K562 (cell line): ENCODE measurements around the gene SNRPB. TPM values are rescaled to one million over a fixed set of nuclear protein-coding genes. Genes with fewer than 3 reads are reported as not detected.

ENCODE experiments used
- BACH1 ChIP-seq: fragments of 200-800 bp; sonication (Bioruptor generic); IDR thresholded peaks from 2 replicates; pipeline ENCODE4 v1.6.1; 2016; ENCODE audit warnings: missing genetic modification characterization, missing compliant biosample characterization
- BMI1 ChIP-seq: fragments of 150-350 bp; IDR thresholded peaks from 2 replicates; pipeline ENCODE4 v1.6.1; 2014; ENCODE audit warnings: low read length
- GATAD2A ChIP-seq: fragments of 450-650 bp; IDR thresholded peaks from 2 replicates; pipeline ENCODE4 v1.6.1; 2017
- HNRNPK ChIP-seq: fragments of 200-400 bp; formaldehyde crosslinking; IDR thresholded peaks from one replicate; pipeline ENCODE4 v1.6.1; 2018; ENCODE audit warnings: mild to moderate bottlenecking, low read depth, low read length; ENCODE audit not compliant: poor library complexity, severe bottlenecking
- L3MBTL2 ChIP-seq: fragments of 450-650 bp; IDR thresholded peaks from 2 replicates; pipeline ENCODE4 v1.6.1; 2016; ENCODE audit warnings: mild to moderate bottlenecking, moderate library complexity
- NR2C1 ChIP-seq, 2 experiments: fragments of 450-650 bp; IDR thresholded peaks; 2 replicates each; pipeline ENCODE4 v1.6.1; 2017; ENCODE audit warnings: mild to moderate bottlenecking in 2 of 2, antibody characterized with exemption in 1 of 2, inconsistent platforms in 1 of 2, missing compliant biosample characterization in 1 of 2, missing genetic modification characterization in 1 of 2
- SIN3A ChIP-seq, 2 experiments: fragments of 150-350 bp in 1 of 2; IDR thresholded peaks; 2 replicates each; pipeline ENCODE4 v1.6.1; 2011 to 2016; ENCODE audit warnings: borderline replicate concordance in 2 of 2, low read depth in 2 of 2, low read length in 2 of 2, mild to moderate bottlenecking in 2 of 2, moderate library complexity in 2 of 2; ENCODE audit not compliant: control insufficient read depth in 1 of 2
- U2AF1 ChIP-seq: fragments of 200-400 bp; formaldehyde crosslinking; optimal IDR thresholded peaks from 2 replicates; pipeline ENCODE3; 2017; ENCODE audit warnings: mild to moderate bottlenecking, low read depth, low read length, moderate library complexity
- ZFX ChIP-seq: sonication (generic); formaldehyde crosslinking; IDR thresholded peaks from 2 replicates; pipeline ENCODE4 v1.8.0; 2022; ENCODE audit warnings: mild to moderate bottlenecking, missing genetic modification reagents, moderate library complexity
- ZNF224 ChIP-seq: sonication (generic); formaldehyde crosslinking; IDR thresholded peaks from 2 replicates; pipeline ENCODE4 v1.8.0; 2022; ENCODE audit warnings: mild to moderate bottlenecking, missing genetic modification reagents
- ZNF263 ChIP-seq: sonication (generic); formaldehyde crosslinking; IDR thresholded peaks from 2 replicates; pipeline ENCODE4 v1.8.0; 2022; ENCODE audit warnings: mild to moderate bottlenecking, missing genetic modification reagents, borderline replicate concordance
- ZNF316 ChIP-seq: fragments of 450-650 bp; IDR thresholded peaks from 2 replicates; pipeline ENCODE4 v1.6.1; 2016
- polyA plus RNA-seq, 8 experiments: library from polyadenylated mRNA; depleted of rRNA in 4 of 8; stranded (reverse) in 5 of 8; unstranded in 3 of 8; fragments of >200 nt; fragmentation: Nextera tagmentation in 2 of 8; fragmentation: Illumina TruSeq in 1 of 8; extraction: Ambion mirVana in 2 of 8; extraction: Trizol in 1 of 8; gene quantifications; 2 replicates each; pipeline versions ENCODE4 v1.2.1 to v1.2.3, GENCODE V29; 2011 to 2014; ENCODE audit warnings: inconsistent platforms in 1 of 8, missing spikeins in 1 of 8
- total RNA-seq, 7 experiments: library from RNA; depleted of rRNA in 6 of 7; stranded (reverse); fragments of >200 nt in 6 of 7; fragmentation: Illumina TruSeq in 2 of 7; extraction: Trizol in 2 of 7; gene quantifications; 2 replicates each; pipeline versions ENCODE4 v1.2.1 to v1.2.3, GENCODE V29; 2011 to 2021; ENCODE audit warnings: low replicate concordance in 1 of 7
- TF ChIP-seq, protein P1 (sequence below): fragments of 450-650 bp; IDR thresholded peaks from 2 replicates; pipeline ENCODE4 v1.6.1; 2016; ENCODE audit warnings: borderline replicate concordance
- TF ChIP-seq, protein P2 (sequence below): fragments of 450-650 bp; IDR thresholded peaks from 2 replicates; pipeline ENCODE4 v1.6.1; 2016; ENCODE audit warnings: mild to moderate bottlenecking, moderate library complexity

SNRPB gene
- total and polyA plus RNA-seq, 9 of the 15 experiments (the other 6 are each of a cell fraction or from before 2014, with no cell fraction given) = 13.1 to 615 (median 266) TPM

DNA sequence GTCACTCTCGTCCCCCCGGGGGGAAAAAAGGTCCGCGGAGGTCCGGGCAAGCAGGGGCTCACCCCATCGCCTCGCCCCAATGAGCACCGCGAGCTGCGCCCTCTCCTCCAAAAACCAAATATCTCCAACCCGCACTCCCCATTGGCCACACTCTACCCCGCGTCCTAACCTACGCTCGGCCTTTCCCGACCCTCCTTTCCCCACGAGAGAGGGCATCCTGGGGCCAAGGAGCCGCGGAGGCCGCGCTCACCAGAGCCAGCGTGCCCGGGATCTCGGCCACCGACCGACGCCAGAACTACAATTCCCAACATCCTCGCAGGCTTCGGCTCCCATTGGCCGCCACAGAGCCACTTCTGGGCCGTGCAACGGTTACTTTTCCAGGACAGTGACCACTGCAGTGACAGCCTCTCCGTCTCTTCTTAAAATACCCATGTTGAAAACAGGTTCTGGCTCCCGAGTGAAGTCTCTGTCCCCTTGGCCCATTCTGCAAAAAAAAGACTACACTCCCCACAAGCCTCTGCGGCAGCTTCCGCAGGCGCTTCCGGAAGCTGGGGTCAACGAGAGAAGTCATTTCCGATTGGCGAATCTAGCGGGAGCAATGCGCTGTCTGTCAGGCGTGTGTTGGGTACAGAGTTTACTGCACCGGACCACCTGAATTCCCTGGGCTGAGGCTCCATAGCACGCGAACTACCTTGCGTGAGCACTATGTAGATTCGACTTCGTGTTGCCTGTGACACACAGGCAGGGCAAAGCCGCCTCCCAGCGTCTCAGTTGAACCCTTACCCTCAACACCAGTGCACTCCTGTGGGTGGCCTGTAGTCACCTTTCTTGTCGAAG lies 38.3 kb upstream of the SNRPB start, which contains the start of gene ZNF343 (continued):
- peak; percentile 97 for TF ChIP-seq NR2C1 (IDR thresholded peaks at IDR 0.05)
- TF ChIP-seq NR2C1 (tag; IDR thresholded peaks at IDR 0.05) = peak; percentile 98
- TF ChIP-seq U2AF1 = no peak
- no peak for TF ChIP-seq SIN3A (IDR thresholded peaks at IDR 0.05; ENCODE audit: borderline replicate concordance in 2 of 2, control insufficient read depth in 1 of 2, low read depth in 2 of 2, low read length in 2 of 2)
- no peak for TF ChIP-seq ZNF224 (CRISPR knock-in tag)
- TF ChIP-seq L3MBTL2 = peak; percentile 83
- no peak for TF ChIP-seq BMI1
- TF ChIP-seq GATAD2A = no peak
- no peak for TF ChIP-seq ZNF316
- TF ChIP-seq, protein P1, sequence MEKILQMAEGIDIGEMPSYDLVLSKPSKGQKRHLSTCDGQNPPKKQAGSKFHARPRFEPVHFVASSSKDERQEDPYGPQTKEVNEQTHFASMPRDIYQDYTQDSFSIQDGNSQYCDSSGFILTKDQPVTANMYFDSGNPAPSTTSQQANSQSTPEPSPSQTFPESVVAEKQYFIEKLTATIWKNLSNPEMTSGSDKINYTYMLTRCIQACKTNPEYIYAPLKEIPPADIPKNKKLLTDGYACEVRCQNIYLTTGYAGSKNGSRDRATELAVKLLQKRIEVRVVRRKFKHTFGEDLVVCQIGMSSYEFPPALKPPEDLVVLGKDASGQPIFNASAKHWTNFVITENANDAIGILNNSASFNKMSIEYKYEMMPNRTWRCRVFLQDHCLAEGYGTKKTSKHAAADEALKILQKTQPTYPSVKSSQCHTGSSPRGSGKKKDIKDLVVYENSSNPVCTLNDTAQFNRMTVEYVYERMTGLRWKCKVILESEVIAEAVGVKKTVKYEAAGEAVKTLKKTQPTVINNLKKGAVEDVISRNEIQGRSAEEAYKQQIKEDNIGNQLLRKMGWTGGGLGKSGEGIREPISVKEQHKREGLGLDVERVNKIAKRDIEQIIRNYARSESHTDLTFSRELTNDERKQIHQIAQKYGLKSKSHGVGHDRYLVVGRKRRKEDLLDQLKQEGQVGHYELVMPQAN = no peak
- TF ChIP-seq, protein P2, sequence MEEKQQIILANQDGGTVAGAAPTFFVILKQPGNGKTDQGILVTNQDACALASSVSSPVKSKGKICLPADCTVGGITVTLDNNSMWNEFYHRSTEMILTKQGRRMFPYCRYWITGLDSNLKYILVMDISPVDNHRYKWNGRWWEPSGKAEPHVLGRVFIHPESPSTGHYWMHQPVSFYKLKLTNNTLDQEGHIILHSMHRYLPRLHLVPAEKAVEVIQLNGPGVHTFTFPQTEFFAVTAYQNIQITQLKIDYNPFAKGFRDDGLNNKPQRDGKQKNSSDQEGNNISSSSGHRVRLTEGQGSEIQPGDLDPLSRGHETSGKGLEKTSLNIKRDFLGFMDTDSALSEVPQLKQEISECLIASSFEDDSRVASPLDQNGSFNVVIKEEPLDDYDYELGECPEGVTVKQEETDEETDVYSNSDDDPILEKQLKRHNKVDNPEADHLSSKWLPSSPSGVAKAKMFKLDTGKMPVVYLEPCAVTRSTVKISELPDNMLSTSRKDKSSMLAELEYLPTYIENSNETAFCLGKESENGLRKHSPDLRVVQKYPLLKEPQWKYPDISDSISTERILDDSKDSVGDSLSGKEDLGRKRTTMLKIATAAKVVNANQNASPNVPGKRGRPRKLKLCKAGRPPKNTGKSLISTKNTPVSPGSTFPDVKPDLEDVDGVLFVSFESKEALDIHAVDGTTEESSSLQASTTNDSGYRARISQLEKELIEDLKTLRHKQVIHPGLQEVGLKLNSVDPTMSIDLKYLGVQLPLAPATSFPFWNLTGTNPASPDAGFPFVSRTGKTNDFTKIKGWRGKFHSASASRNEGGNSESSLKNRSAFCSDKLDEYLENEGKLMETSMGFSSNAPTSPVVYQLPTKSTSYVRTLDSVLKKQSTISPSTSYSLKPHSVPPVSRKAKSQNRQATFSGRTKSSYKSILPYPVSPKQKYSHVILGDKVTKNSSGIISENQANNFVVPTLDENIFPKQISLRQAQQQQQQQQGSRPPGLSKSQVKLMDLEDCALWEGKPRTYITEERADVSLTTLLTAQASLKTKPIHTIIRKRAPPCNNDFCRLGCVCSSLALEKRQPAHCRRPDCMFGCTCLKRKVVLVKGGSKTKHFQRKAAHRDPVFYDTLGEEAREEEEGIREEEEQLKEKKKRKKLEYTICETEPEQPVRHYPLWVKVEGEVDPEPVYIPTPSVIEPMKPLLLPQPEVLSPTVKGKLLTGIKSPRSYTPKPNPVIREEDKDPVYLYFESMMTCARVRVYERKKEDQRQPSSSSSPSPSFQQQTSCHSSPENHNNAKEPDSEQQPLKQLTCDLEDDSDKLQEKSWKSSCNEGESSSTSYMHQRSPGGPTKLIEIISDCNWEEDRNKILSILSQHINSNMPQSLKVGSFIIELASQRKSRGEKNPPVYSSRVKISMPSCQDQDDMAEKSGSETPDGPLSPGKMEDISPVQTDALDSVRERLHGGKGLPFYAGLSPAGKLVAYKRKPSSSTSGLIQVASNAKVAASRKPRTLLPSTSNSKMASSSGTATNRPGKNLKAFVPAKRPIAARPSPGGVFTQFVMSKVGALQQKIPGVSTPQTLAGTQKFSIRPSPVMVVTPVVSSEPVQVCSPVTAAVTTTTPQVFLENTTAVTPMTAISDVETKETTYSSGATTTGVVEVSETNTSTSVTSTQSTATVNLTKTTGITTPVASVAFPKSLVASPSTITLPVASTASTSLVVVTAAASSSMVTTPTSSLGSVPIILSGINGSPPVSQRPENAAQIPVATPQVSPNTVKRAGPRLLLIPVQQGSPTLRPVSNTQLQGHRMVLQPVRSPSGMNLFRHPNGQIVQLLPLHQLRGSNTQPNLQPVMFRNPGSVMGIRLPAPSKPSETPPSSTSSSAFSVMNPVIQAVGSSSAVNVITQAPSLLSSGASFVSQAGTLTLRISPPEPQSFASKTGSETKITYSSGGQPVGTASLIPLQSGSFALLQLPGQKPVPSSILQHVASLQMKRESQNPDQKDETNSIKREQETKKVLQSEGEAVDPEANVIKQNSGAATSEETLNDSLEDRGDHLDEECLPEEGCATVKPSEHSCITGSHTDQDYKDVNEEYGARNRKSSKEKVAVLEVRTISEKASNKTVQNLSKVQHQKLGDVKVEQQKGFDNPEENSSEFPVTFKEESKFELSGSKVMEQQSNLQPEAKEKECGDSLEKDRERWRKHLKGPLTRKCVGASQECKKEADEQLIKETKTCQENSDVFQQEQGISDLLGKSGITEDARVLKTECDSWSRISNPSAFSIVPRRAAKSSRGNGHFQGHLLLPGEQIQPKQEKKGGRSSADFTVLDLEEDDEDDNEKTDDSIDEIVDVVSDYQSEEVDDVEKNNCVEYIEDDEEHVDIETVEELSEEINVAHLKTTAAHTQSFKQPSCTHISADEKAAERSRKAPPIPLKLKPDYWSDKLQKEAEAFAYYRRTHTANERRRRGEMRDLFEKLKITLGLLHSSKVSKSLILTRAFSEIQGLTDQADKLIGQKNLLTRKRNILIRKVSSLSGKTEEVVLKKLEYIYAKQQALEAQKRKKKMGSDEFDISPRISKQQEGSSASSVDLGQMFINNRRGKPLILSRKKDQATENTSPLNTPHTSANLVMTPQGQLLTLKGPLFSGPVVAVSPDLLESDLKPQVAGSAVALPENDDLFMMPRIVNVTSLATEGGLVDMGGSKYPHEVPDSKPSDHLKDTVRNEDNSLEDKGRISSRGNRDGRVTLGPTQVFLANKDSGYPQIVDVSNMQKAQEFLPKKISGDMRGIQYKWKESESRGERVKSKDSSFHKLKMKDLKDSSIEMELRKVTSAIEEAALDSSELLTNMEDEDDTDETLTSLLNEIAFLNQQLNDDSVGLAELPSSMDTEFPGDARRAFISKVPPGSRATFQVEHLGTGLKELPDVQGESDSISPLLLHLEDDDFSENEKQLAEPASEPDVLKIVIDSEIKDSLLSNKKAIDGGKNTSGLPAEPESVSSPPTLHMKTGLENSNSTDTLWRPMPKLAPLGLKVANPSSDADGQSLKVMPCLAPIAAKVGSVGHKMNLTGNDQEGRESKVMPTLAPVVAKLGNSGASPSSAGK = peak; percentile 84
- no peak for TF ChIP-seq HNRNPK
- TF ChIP-seq ZNF263 (CRISPR knock-in tag) = no peak
- TF ChIP-seq ZFX (CRISPR knock-in tag) = peak; percentile 81
- no peak for TF ChIP-seq BACH1
